H4 (cell line): ENCODE data around the gene ZNF879. TPM values are rescaled to one million over a fixed set of nuclear protein-coding genes. Genes with fewer than 3 reads are reported as not detected.

ENCODE experiments used
- DNase-seq: peaks from one replicate; pipeline ENCODE4 v3.0.0-alpha.2; 2015; ENCODE audit warnings: low spot score
- total RNA-seq: library from RNA; depleted of rRNA; stranded (reverse); fragments of >200 nt; shearing (Covaris generic); gene quantifications from 2 replicates; pipeline ENCODE4 v1.2.3, GENCODE V29; 2014; rRNA removed

Gene ZNF879
- total RNA-seq, 1 experiment from 2014 or later, result 1.4 TPM

- no peak for DNase-seq
Observed at GRCh38 chr5:179008667-179009066, 14.9 kb upstream of the ZNF879 start.

GRCh38 chr5:179033004-179033580 lies 9.5 kb downstream of the ZNF879 start:
- no peak for DNase-seq

DNA sequence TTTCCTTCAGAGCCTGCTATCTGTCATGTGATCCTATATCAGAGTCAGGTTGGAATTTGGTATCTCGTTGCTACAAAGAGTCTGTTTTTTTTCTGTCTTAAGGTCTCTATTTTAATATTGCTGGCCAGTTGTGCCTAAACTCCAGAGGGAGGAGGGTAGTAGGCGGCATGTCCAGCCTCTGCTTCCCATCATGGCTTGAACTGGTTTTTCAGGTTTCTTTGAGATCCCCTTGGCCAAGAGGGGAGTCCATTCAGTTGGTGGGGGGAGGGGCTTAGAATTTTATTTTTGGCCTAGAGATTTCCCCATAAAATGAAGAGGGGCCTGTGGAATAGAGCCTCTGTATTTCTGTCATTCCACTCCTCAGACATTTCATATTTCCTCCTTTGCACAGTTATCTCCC lies 21.2 kb downstream of the ZNF879 start:
- DNase-seq, result no peak

GRCh38 chr5:179051784-179052183 lies 28.2 kb downstream of the ZNF879 start:
- no peak for DNase-seq

- peak; percentile 44 for DNase-seq
Observed at GRCh38 chr5:179054036-179054785, 30.6 kb downstream of the ZNF879 start.

GRCh38 chr5:179054876-179055275 lies 31.3 kb downstream of the ZNF879 start:
- DNase-seq, result no peak

DNA sequence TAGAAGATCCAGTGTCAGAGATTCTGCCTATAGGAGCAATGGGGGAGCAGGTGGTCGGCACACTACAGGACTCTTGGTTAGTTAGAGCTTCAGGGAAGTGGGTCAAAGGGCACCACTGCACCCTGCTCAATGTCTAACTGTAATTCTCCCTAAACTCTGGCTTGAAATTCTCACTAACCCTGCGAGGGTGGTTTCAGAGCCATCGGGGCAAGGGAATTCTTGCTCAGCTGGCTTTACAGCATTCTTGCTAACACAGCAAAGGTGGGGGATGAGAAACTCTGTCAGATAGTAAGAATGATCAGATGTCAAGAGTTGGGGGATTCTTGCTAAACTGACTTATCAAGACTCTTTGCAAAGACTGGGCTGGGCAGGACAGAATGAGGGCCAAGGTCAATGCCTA lies 31.8 kb downstream of the ZNF879 start:
- no peak for DNase-seq

DNA sequence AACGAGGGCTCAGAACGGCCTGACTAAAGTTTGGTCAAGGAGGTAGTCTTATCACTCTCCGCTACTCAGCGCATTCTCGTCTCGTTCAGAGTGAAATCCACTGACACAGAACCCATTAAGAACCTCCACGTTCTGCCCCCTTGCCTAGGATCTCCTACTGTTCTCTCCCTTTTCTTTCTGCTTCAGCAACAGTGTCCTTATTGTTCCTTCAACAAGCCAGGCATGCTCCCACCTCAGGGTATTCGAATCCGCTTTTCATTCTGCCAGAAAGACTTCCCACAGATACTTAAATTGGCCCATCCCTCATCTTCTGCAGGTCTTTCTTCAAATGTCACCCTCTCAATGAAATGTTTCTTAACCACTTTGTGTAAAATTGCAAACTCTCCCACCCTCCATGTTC lies 32.2 kb downstream of the ZNF879 start:
- DNase-seq, result no peak

DNA sequence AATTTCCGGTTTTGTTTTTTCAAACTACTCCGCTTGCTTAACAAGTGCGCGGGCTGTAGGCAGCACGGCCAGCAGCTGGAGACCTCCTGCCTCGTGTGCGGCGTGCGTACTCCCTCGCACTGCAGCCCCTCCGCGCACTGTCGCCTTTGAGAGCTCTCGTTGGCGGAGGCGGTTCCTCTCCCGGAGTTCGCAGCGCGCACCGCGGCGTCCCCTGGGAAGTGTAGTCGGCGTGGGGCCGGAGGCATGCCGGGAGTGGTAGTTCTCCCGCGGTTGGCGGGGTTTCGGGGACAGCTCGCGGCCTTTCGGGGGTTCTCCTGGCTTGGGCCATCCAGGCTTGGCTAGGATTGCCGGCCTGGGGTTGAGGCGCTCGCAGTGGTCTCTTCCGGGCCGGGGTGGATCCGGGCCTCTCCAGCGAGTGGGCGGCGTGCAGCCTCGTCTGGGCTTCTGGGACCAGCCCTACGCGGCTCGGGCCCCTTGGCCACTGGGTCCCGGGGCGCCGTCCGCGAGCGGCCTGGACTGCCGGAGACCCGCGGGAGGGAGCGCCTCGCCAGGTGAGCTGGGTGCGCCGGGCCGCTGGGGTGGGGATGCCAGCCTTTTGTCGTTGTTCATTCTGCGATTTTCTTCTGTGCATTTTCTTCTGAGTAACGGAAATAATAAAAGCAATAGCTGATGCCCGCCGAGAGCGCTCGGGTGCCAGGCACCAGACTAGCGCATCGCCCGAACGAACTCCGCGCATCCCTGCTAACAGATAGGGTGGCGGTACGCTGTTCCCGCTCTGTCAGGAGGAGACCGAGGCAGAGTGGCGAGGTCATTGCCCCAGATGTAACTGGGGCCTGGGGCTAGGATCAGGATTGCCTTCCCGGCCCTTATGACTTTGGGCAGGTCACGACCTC lies 36.8 kb downstream of the ZNF879 start, which contains the start of gene ZNF354C:
ZNF354C (plus strand) TSS at position 258 of the 893 bp plus-strand sequence. CDS start 1,696 bp downstream, outside the sequence.
- no peak for DNase-seq

- no peak for DNase-seq
Observed at GRCh38 chr5:179061025-179061424, 37.4 kb downstream of the ZNF879 start.

- DNase-seq, result no peak
Observed at GRCh38 chr5:179065703-179066102, 42.1 kb downstream of the ZNF879 start.

- no peak for DNase-seq
Observed at GRCh38 chr5:179079165-179079987, 55.8 kb downstream of the ZNF879 start.

GRCh38 chr5:179080724-179081123 lies 57.1 kb downstream of the ZNF879 start:
- DNase-seq, result no peak

Other genes starting within 250 kb of the ZNF879 start
- 4.8 and 7.8 TPM in 2 replicates for gene ZNF354B, start 163.9 kb upstream of the ZNF879 start, total RNA-seq
- gene ZFP2, start 127.9 kb upstream of the ZNF879 start, total RNA-seq, result not detected in 2 replicates
- gene ZNF454, start 82.6 kb upstream of the ZNF879 start, total RNA-seq, result 0.72 TPM in 1 of 2 replicates, not detected in the other
- not detected in 2 replicates for gene GRM6, start 28.5 kb upstream of the ZNF879 start, total RNA-seq
- not detected in 2 replicates for gene ZNF354C, start 36.6 kb downstream of the ZNF879 start, total RNA-seq